NCI-H1417 (cell line): Measurements from ENCODE around the gene TPCN1.
A peak's percentile ranks its signal among the peaks of the same experiment; 100 is the strongest.

Experiments used
- DNase-seq, 3 experiments: peaks; one replicate each; lab custom pipeline; 2025; lab: John Stamatoyannopoulos, UW

Gene TPCN1

GRCh38 chr12:113334786-113335539, 113.7 kb downstream of the TPCN1 start, which contains the start of gene SLC8B1:
Gene SLC8B1 (minus strand): TSS chr12:113335109. CDS start chr12:113332878, 2,231 bp downstream.
- peak; percentile 81 to 84 (median 82) for DNase-seq

GRCh38 chr12:113339540-113339939, 118.3 kb downstream of the TPCN1 start:
- DNase-seq = no peak

- no peak for DNase-seq
Observed at GRCh38 chr12:113340061-113340460, 118.8 kb downstream of the TPCN1 start.

- DNase-seq = no peak
Observed at GRCh38 chr12:113341535-113341934, 120.3 kb downstream of the TPCN1 start.

- no peak for DNase-seq
Observed at GRCh38 chr12:113345318-113345717, 124.1 kb downstream of the TPCN1 start.

GRCh38 chr12:113346353-113346752, 125.1 kb downstream of the TPCN1 start:
- no peak for DNase-seq

GRCh38 chr12:113347107-113347506, 125.8 kb downstream of the TPCN1 start:
- no peak for DNase-seq

GRCh38 chr12:113347892-113348291, 126.6 kb downstream of the TPCN1 start:
- DNase-seq = no peak
